NK-92 (cell line): ENCODE measurements around the gene HNRNPDL.
"Not testable (repeated sequence)": the region's sequence is repeated elsewhere in the genome, so short reads cannot be mapped to it uniquely, and the experiment has no call there.

ENCODE experiments used
- DNase-seq: peaks from one replicate; lab custom pipeline; 2025; ENCODE audit not compliant: unreplicated experiment; lab: John Stamatoyannopoulos, UW

The HNRNPDL gene

GRCh38 chr4:82433791-82434190, 3.5 kb upstream of the HNRNPDL start:
- DNase-seq = no peak

GRCh38 chr4:82432596-82432995, 2.3 kb upstream of the HNRNPDL start:
- no peak for DNase-seq

GRCh38 chr4:82431831-82432230, 1.6 kb upstream of the HNRNPDL start:
- no peak for DNase-seq

- no peak for DNase-seq
Observed at GRCh38 chr4:82430964-82431745, 893 bp upstream of the HNRNPDL start.

GRCh38 chr4:82429728-82430192, 502 bp downstream of the HNRNPDL start:
- no peak for DNase-seq

- peak; percentile 35 for DNase-seq
Observed at GRCh38 chr4:82428969-82429727, 1.1 kb downstream of the HNRNPDL start.

- DNase-seq = no peak
Observed at GRCh38 chr4:82428526-82428968, 1.7 kb downstream of the HNRNPDL start.

- DNase-seq = no peak
Observed at GRCh38 chr4:82425478-82425877, 4.8 kb downstream of the HNRNPDL start.

GRCh38 chr4:82423245-82424054, 6.8 kb downstream of the HNRNPDL start:
- DNase-seq = no peak

GRCh38 chr4:82422616-82423015, 7.6 kb downstream of the HNRNPDL start:
- no peak for DNase-seq

- DNase-seq = no peak
Observed at GRCh38 chr4:82421796-82422560, 8.3 kb downstream of the HNRNPDL start.

GRCh38 chr4:82419451-82419850, 10.8 kb downstream of the HNRNPDL start:
- DNase-seq = no peak

GRCh38 chr4:82415922-82416365, 14.3 kb downstream of the HNRNPDL start:
- no peak for DNase-seq

- DNase-seq = not testable (repeated sequence)
Observed at GRCh38 chr4:82415061-82415460, 15.2 kb downstream of the HNRNPDL start.

- DNase-seq = no peak
Observed at GRCh38 chr4:82403725-82404124, 26.5 kb downstream of the HNRNPDL start.

GRCh38 chr4:82402196-82402775, 28.0 kb downstream of the HNRNPDL start:
- DNase-seq = no peak

- DNase-seq = no peak
Observed at GRCh38 chr4:82401600-82401999, 28.7 kb downstream of the HNRNPDL start.

- DNase-seq = no peak
Observed at GRCh38 chr4:82398263-82398662, 32.0 kb downstream of the HNRNPDL start.

GRCh38 chr4:82397527-82397926, 32.7 kb downstream of the HNRNPDL start:
- DNase-seq = no peak

- DNase-seq = no peak
Observed at GRCh38 chr4:82394896-82395295, 35.4 kb downstream of the HNRNPDL start.
